HL-60 (cell line): ENCODE measurements around the gene LRRC4C.

Experiments used
- DNase-seq, 2 experiments: peaks; one replicate each; pipeline ENCODE4 v3.0.0-alpha.2; 2010 to 2020; ENCODE audit warnings: low read depth in 1 of 2, low spot score in 1 of 2
- H3K27ac ChIP-seq: fragments of 250-450 bp; sonication (Bioruptor Pico); replicated peaks from 2 replicates; pipeline ENCODE4 v1.5.1; 2020; ENCODE audit warnings: mild to moderate bottlenecking, moderate library complexity
- H3K27me3 ChIP-seq: fragments of 250-450 bp; sonication (Bioruptor Pico); 2 replicates; pipeline ENCODE4 v1.5.1; 2021; ENCODE audit warnings: mild to moderate bottlenecking, moderate library complexity; ENCODE audit not compliant: insufficient read depth, poor library complexity, severe bottlenecking
- H3K4me3 ChIP-seq: replicated peaks from 2 replicates; pipeline ENCODE4 v1.5.1; 2011; ENCODE audit warnings: mild to moderate bottlenecking, control low read depth, low read length; ENCODE audit not compliant: insufficient read depth
- CTCF ChIP-seq: IDR thresholded peaks from one replicate; pipeline ENCODE4 v1.5.1; 2011; ENCODE audit warnings: low read length, control low read depth, inconsistent platforms; ENCODE audit not compliant: insufficient read depth
- GABPA ChIP-seq: IDR thresholded peaks from 2 replicates; pipeline ENCODE4 v1.6.1; 2012; ENCODE audit warnings: low read depth
- POLR2AphosphoS5 ChIP-seq: IDR thresholded peaks from 2 replicates; pipeline ENCODE4 v1.6.1; 2012; ENCODE audit warnings: low read depth
- SPI1 ChIP-seq: IDR thresholded peaks from 2 replicates; pipeline ENCODE4 v1.6.1; 2012; ENCODE audit warnings: low read depth, mild to moderate bottlenecking, borderline replicate concordance
- TF ChIP-seq, protein P1 (sequence below): IDR thresholded peaks from 2 replicates; pipeline ENCODE4 v1.6.1; 2012; ENCODE audit warnings: low read depth; ENCODE audit not compliant: insufficient replicate concordance

The LRRC4C gene

DNA sequence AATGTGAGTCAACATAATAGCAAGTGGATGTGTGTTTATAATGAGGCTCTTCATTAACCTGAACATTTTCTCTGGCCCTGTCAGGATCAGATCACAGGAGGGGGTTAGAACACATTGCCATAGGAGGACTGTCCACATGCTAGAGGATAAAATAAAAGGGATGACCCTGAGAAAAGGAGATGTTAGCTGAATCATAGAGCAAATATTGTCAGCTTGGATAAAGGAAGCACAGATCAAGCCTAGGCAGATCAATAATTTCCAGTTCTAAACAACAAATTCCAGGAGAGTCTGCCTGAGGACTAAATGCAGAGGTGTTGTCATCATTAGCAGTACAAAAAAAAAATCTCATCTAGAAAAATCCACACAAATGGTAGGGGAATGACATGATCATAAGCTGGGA, 337.9 kb downstream of the LRRC4C start:
- TF ChIP-seq GABPA (no peak), CTCF (no peak), POLR2AphosphoS5 (no peak), SPI1 (no peak)
- TF ChIP-seq, protein P1, sequence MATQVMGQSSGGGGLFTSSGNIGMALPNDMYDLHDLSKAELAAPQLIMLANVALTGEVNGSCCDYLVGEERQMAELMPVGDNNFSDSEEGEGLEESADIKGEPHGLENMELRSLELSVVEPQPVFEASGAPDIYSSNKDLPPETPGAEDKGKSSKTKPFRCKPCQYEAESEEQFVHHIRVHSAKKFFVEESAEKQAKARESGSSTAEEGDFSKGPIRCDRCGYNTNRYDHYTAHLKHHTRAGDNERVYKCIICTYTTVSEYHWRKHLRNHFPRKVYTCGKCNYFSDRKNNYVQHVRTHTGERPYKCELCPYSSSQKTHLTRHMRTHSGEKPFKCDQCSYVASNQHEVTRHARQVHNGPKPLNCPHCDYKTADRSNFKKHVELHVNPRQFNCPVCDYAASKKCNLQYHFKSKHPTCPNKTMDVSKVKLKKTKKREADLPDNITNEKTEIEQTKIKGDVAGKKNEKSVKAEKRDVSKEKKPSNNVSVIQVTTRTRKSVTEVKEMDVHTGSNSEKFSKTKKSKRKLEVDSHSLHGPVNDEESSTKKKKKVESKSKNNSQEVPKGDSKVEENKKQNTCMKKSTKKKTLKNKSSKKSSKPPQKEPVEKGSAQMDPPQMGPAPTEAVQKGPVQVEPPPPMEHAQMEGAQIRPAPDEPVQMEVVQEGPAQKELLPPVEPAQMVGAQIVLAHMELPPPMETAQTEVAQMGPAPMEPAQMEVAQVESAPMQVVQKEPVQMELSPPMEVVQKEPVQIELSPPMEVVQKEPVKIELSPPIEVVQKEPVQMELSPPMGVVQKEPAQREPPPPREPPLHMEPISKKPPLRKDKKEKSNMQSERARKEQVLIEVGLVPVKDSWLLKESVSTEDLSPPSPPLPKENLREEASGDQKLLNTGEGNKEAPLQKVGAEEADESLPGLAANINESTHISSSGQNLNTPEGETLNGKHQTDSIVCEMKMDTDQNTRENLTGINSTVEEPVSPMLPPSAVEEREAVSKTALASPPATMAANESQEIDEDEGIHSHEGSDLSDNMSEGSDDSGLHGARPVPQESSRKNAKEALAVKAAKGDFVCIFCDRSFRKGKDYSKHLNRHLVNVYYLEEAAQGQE: no peak
- DNase-seq: no peak
- Histone ChIP-seq H3K4me3 (no peak overlapping the region), H3K27me3 (no peaks in the 10 kb centered on the region), H3K27ac (no peak overlapping the region)

DNA sequence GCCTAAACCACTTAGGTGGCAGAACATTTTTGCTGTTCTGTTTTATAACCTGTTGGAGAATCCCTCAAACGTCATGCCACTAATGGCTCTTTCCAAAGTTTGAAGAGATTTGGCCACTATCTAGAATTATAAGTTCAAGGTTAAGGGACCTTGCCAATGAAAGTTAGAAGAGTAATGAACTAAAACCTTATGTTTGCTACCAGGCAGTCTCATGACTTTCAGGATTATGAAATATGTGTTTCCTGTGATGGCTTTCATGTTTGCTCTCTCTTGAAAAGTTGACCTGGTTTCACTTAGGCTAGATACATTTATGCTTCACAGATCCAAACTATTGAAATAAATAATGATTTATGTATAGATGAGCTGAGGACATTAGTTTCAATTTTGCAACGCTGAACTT, 340.0 kb downstream of the LRRC4C start:
- TF ChIP-seq SPI1 (no peak), GABPA (no peak), POLR2AphosphoS5 (no peak), CTCF (no peak)
- TF ChIP-seq, protein P1: no peak
- no peak for DNase-seq
- Histone ChIP-seq H3K27ac (no peak overlapping the region), H3K27me3 (no peaks in the 10 kb centered on the region), H3K4me3 (no peak overlapping the region)

DNA sequence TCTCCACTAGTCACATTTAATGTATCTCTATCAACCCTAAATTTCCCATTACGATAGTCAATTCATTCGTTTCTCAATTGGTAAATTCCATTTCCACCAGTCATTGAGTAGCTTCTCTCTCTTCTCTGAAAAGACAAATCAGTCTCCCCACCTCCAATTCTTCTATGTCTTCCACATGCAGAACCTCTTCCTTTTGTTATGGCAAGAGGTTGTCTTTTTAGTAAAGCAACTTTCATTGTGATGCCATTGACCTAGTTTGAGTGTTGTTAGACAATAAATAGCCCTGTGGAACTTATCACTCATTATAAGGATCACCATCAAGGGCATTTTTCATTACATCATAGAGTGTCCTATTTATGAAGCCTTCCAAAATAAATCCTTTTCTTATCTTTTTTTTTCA, 340.9 kb downstream of the LRRC4C start:
- no peak for DNase-seq
- Histone ChIP-seq H3K4me3 (no peak overlapping the region), H3K27me3 (no peaks in the 10 kb centered on the region), H3K27ac (no peak overlapping the region)
- no peak for TF ChIP-seq GABPA
- TF ChIP-seq CTCF: no peak
- TF ChIP-seq, protein P1: no peak
- no peak for TF ChIP-seq POLR2AphosphoS5
- no peak for TF ChIP-seq SPI1
